ENCODE results near the gene ADK. TPM values are rescaled to one million over a fixed set of nuclear protein-coding genes. Genes with fewer than 3 reads are reported as not detected.
A peak's percentile ranks its signal among the peaks of the same experiment; 100 is the strongest.

The ADK gene
- total RNA-seq, 4 donors from 2014 or later: 62.1 to 84.7 (median 74.4) TPM

DNA sequence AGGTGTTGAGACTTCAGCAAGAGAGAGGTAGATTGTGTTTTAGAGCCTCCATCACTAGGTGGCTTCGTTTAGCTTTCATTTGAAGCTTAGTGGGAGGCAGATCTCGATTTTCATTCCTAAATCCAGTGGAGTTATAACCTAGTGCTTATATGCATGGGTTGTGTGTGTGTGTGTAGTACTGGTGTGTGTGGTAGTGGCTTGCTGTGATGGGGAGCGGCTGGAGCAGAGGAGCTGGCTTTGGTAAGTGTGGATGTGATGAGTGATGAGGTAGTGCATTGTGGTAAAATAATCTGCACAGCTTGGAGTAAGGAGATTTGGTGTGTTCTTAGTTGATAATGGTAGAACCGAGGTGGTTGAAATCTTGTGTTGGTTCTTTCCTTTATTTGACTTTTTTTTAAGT, 43.6 kb upstream of the ADK start:
- no peak for DNase-seq
- TF ChIP-seq, protein P1, sequence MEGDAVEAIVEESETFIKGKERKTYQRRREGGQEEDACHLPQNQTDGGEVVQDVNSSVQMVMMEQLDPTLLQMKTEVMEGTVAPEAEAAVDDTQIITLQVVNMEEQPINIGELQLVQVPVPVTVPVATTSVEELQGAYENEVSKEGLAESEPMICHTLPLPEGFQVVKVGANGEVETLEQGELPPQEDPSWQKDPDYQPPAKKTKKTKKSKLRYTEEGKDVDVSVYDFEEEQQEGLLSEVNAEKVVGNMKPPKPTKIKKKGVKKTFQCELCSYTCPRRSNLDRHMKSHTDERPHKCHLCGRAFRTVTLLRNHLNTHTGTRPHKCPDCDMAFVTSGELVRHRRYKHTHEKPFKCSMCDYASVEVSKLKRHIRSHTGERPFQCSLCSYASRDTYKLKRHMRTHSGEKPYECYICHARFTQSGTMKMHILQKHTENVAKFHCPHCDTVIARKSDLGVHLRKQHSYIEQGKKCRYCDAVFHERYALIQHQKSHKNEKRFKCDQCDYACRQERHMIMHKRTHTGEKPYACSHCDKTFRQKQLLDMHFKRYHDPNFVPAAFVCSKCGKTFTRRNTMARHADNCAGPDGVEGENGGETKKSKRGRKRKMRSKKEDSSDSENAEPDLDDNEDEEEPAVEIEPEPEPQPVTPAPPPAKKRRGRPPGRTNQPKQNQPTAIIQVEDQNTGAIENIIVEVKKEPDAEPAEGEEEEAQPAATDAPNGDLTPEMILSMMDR (IDR thresholded peaks at IDR 0.05): no peak
- TF ChIP-seq POLR2A (IDR thresholded peaks at IDR 0.05): no peak
- intact Hi-C loops (cut with DNase I): no loop called here
- no peaks in the 10 kb centered on the region for H3K27me3 ChIP-seq
- WGBS, 2 donors: 90 to 92% methylated on average over 4 of the region's 4 CpGs
- peaks cover 0 to 2% of the 10 kb centered on the region in 2 donors for H3K4me1 ChIP-seq
- no peak overlapping the region for H3K4me3 ChIP-seq (replicated peaks in 1 of 3)
- H3K36me3 ChIP-seq: peaks cover 52 to 65% of the 10 kb centered on the region in 2 donors
- H3K27ac ChIP-seq: no peak overlapping the region
- no peaks in the 10 kb centered on the region for H3K9me3 ChIP-seq

DNA sequence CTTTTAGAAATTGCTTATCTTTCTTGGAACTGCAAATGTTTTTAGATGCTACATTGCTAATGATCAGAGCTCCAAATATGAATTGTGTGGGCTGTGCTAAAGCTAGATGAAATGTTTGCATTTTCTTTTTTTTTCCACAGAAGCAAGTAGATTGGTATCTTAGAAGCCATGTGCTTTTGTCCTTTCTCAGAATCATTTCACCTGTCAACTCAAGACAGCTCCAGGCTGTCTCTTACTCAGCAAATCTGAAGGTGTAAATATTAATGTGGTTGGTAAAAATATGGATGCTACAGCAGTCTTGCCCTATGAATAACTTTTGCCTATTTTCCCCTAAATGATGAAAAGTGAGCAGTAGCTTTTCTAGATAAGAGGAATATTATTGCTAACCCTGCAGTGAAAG, 41.6 kb upstream of the ADK start:
- intact Hi-C loops (cut with DNase I): no loop called here
- no peak for TF ChIP-seq POLR2A (IDR thresholded peaks at IDR 0.05)
- TF ChIP-seq, protein P1 (IDR thresholded peaks at IDR 0.05): no peak
- Histone ChIP-seq H3K27me3 (no peaks in the 10 kb centered on the region), H3K4me3 (replicated peaks in 1 of 3) (no peak overlapping the region), H3K4me1 (peaks cover 17 to 21% of the 10 kb centered on the region in 2 donors), H3K9me3 (no peaks in the 10 kb centered on the region), H3K27ac (peak overlapping the region in 1 of 3 donors; percentile 20), H3K36me3 (peaks cover 50 to 54% of the 10 kb centered on the region in 2 donors)
- no peak for DNase-seq

DNA sequence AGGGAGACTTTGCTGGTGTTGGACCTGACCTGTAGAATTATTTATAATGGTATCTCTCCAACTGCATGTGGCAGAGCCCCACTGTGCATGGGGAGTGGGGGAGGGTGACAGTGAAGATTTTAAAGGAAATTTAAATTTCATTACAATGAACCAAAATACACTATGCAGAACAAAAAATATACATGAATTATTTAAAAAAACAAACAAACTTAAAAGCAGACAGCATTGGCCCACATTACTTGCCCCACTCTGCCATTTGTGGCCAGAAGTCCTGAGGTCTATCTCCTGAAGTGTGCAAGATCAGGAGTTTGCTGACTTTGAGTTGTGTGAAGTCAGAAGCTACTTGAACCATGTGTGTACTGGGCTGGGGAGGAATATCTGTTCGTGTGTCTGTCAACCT, 40.9 kb upstream of the ADK start:
- 58 to 67% methylated on average over 1 of the region's 1 CpG for WGBS, 2 donors
- no peak for DNase-seq
- Histone ChIP-seq H3K27ac (no peak overlapping the region), H3K27me3 (no peaks in the 10 kb centered on the region), H3K9me3 (no peaks in the 10 kb centered on the region), H3K36me3 (peaks cover 49 to 54% of the 10 kb centered on the region in 2 donors), H3K4me3 (replicated peaks in 1 of 3) (no peak overlapping the region), H3K4me1 (peaks cover 24 to 28% of the 10 kb centered on the region in 2 donors)
- intact Hi-C loops (cut with DNase I): no loop called here
- TF ChIP-seq, protein P1 (IDR thresholded peaks at IDR 0.05): no peak
- TF ChIP-seq POLR2A (IDR thresholded peaks at IDR 0.05): no peak

DNA sequence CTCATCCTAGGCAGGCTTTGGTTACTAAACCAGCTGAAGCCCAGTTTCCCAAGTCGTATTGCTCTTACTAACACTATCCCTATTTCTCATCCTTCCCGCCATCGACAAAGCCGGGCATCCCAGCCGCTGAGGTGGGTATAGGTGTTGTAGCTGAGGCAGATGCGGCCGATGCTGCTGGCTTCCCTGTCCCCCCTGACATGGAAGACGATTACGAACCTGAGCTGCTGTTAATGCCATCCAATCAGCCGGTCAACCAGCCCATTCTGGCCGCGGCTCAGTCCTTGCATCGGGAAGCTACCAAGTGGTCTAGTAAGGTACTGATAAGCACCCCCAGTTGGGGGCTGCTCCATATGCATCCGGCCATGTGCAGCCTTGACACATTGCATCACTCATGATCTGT, 39.2 kb upstream of the ADK start:
- intact Hi-C loops (cut with DNase I): no loop called here
- Histone ChIP-seq H3K36me3 (peaks cover 34 to 56% of the 10 kb centered on the region in 2 donors), H3K27ac (peak overlapping the region in 2 of 3 donors; percentile 17 to 87), H3K4me1 (peaks cover 25 to 28% of the 10 kb centered on the region in 2 donors), H3K4me3 (replicated peaks in 1 of 3) (no peak overlapping the region), H3K27me3 (no peaks in the 10 kb centered on the region), H3K9me3 (no peaks in the 10 kb centered on the region)
- TF ChIP-seq, protein P1 (IDR thresholded peaks at IDR 0.05): no peak
- no peak for TF ChIP-seq POLR2A (IDR thresholded peaks at IDR 0.05)
- no peak for DNase-seq
- WGBS, 2 donors: 96 to 97% methylated on average over 13 to 14 of the region's 14 CpGs

DNA sequence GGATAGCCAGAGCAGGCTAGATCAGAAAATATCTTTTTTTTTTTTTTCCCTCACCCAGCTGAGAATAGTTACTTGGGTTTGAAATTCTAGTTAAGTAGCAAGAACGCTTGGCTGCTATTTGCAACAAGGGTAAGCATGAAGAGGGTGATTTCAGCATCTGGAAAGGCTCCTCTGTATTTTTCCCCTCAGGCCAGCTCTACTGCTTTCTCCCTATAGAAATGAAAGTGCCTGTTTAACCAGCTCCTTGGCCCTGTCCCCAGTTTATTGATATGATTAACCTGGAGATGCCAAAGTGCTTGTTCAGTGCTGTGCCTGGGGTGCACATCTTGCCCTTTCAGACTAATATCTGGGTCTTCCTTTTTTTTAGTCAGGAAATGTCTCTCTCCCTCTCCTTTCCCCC, 37.5 kb upstream of the ADK start:
- WGBS, 2 donors: 32 to 37% methylated on average over 1 of the region's 1 CpG
- H3K4me1 ChIP-seq: peaks cover 25 to 31% of the 10 kb centered on the region in 2 donors

More for the DNA sequence above, 37.5 kb upstream of the ADK start:
- TF ChIP-seq, protein P1 (IDR thresholded peaks at IDR 0.05): no peak
- Histone ChIP-seq H3K27ac (peak overlapping the region; percentile 56 to 87 (median 75)), H3K27me3 (no peaks in the 10 kb centered on the region), H3K9me3 (no peaks in the 10 kb centered on the region), H3K36me3 (peaks cover 34 to 52% of the 10 kb centered on the region in 2 donors), H3K4me3 (replicated peaks in 1 of 3) (no peak overlapping the region)
- peak; percentile 38 to 41 for DNase-seq
- intact Hi-C loops (cut with DNase I): no loop called here

Measured in thyroid gland (tissue), 4 donors.